ENCODE measurements around the gene TNFRSF25.

Gene TNFRSF25

GRCh38 chr1:6414443-6414844 lies 51.5 kb downstream of the TNFRSF25 start:
- DNase-seq, result peak; percentile 79

- no peak for DNase-seq
These were observed 53.1 kb downstream of the TNFRSF25 start for GRCh38 chr1:6412896-6413295.

Measured in activated effector memory CD4-positive, alpha-beta T cell treated with anti-CD3 and anti-CD28 coated beads, Interleukin-2, amount 50 U/mL, for 16 hours (primary cell).